ENCODE measurements around the gene ARTN.

ARTN gene

DNA sequence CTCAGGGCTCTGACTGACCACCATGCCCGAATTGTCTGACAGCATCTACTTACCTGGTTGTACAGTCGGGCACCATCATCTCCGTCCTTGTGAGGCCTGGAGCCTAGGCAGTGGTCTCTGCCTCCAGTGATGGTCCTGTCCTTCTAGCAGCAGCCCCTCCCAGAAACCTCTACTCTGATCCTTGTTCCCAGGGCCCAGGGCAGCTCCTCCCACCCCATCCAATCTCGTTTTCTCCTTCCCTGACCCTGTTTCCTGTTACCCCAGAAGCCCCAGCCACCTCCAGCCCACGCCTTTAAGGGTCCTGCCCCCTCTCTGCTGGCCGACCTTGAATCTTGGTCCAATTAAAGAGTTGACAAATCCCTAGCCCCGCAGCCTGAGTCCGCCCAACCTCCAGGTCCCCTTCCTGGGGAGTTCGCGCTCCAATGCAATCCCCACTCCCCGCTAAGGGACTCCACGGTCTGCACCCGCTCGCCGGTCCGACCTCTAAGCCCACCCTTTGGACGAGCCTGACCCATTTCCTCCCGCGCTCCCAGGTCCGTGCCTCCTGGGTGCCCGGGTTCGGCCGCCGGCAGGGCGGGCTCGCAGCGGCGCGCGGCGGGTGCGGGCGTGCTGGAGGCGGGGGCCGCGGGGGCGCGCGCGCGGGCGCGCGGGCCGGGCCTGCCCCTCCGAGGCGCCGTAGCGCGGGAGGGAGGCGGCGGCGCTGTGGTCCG is 45.1 kb downstream of the ARTN start, which contains the start of gene B4GALT2:
B4GALT2 (plus strand) TSS at position 660 of the 710 bp plus-strand sequence. CDS start 1,951 bp downstream, outside the sequence.
- peak within 1 kb of the TSS; percentile 59 for H3K4me3 ChIP-seq (ENCODE audit: low read depth, low read length)
- DNase-seq (ENCODE audit: low read depth, low spot score) = no peak
- TF ChIP-seq, protein P1, sequence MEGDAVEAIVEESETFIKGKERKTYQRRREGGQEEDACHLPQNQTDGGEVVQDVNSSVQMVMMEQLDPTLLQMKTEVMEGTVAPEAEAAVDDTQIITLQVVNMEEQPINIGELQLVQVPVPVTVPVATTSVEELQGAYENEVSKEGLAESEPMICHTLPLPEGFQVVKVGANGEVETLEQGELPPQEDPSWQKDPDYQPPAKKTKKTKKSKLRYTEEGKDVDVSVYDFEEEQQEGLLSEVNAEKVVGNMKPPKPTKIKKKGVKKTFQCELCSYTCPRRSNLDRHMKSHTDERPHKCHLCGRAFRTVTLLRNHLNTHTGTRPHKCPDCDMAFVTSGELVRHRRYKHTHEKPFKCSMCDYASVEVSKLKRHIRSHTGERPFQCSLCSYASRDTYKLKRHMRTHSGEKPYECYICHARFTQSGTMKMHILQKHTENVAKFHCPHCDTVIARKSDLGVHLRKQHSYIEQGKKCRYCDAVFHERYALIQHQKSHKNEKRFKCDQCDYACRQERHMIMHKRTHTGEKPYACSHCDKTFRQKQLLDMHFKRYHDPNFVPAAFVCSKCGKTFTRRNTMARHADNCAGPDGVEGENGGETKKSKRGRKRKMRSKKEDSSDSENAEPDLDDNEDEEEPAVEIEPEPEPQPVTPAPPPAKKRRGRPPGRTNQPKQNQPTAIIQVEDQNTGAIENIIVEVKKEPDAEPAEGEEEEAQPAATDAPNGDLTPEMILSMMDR (IDR thresholded peaks at IDR 0.05; ENCODE audit: low read depth, low read length) = no peak
- in situ Hi-C loops (cut with HindIII; ENCODE audit: low sequenced_read_pairs) = no loop called here

DNA sequence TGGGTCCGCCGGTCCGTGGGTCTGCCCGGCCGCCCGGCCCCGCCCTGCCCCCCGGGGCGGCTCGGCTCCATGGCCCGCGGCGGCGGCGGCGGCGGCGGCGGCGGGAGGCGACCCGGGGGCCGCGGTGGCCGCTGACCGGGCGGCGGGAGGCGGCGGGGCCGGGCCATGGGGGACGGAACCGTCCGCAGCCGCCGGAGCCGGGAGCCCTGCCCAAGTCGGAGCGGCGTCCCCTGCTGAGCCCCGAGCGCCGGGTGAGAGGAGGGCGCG is 45.6 kb downstream of the ARTN start:
- TF ChIP-seq, protein P1 (IDR thresholded peaks at IDR 0.05; ENCODE audit: low read depth, low read length) = no peak
- peak overlapping the region; percentile 59 for H3K4me3 ChIP-seq (ENCODE audit: low read depth, low read length)
- no peak for DNase-seq (ENCODE audit: low read depth, low spot score)
- in situ Hi-C loops (cut with HindIII; ENCODE audit: low sequenced_read_pairs) = no loop called here

DNA sequence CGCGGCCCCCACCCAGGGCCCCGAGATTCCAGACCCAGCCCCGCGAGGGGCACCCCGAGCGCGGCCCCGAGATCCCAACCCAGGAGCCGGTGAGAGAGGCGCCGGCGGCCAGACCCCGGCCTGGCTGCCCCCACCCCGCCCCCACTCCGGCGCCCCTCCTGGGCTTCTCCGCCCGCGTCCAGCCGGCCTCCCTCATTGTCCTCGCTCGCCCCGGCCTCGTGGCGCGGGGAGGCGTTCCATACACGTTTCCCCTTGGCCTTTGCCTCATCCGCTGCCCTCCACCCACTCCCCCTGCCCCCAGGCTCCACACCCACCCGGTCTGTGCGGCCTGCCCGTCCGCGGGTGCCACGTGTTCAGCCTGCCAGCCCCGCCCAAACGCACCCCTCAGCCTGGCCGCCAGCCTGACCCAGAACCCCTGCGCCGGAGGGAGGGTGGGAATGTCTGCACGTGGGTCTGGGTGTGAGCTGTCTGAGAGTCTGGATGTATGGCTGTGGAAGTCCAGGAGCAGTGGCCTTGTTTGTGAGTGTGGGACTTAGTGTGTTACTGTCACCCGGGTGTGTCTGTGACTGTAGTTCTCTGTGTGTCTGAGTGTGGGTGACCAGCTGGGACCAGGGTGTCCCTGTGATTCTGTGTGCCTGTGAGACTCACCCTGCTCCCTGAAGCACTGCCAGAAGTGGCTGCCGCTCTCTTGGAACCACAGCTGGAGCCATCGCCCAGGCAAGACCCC is 46.1 kb downstream of the ARTN start:
- in situ Hi-C loops (cut with HindIII; ENCODE audit: low sequenced_read_pairs) = no loop called here
- DNase-seq (ENCODE audit: low read depth, low spot score) = peak; percentile 40
- TF ChIP-seq, protein P1 (IDR thresholded peaks at IDR 0.05; ENCODE audit: low read depth, low read length) = no peak

DNA sequence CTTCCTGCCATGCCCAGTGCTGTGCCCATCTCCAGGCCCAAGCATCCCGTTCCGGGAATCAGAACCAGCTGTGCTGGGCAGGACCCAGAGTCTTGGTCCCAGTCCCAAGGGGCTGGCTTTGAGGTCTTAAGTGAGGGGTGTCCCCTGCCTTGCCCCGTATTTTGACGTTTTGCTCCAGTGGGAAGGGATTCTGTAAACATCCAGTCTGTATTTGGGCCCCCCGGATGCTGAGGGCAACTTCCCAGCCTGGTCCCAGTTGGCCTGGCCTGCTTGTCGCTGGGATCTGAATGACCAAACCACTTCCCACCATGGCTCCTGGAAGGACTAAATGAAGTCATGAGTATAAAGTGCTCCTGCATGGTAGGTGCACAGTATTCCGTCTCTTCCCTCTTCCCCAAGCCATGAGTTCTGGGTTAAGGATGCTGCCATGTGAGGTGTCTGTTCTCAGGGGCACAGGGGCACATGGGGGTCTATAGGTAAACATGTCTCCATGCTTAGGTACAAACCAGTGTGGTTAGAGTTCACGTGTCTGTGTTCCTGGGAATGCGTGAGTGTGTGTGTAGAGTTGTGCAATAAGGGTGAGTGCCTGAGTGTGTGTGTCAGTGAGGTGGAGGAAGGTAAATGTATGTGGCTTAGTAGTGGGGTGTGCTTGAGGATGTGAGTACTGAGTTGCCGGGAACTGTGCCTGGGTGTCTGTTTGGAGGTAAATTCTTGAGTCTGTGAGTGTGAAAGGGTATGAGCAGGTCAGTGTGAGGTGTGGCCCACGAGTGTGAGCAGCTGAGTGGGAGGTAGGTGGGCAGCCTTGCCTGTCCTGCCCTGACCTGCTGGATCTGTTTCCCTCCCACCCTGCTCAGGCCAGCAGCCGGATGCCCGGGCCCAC is 46.9 kb downstream of the ARTN start:
- DNase-seq (ENCODE audit: low read depth, low spot score) = no peak
- in situ Hi-C loops (cut with HindIII; ENCODE audit: low sequenced_read_pairs) = no loop called here
- H3K4me3 ChIP-seq (ENCODE audit: low read depth, low read length) = peak overlapping the region; percentile 59
- TF ChIP-seq, protein P1 (IDR thresholded peaks at IDR 0.05; ENCODE audit: low read depth, low read length) = no peak

More for the DNA sequence above, 46.1 kb downstream of the ARTN start:
- H3K4me3 ChIP-seq (ENCODE audit: low read depth, low read length) = peak overlapping the region; percentile 59

DNA sequence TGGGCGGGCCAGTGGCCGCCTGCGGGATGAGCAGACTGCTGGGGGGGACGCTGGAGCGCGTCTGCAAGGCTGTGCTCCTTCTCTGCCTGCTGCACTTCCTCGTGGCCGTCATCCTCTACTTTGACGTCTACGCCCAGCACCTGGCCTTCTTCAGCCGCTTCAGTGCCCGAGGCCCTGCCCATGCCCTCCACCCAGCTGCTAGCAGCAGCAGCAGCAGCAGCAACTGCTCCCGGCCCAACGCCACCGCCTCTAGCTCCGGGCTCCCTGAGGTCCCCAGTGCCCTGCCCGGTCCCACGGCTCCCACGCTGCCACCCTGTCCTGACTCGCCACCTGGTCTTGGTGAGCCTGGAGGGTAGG is 47.5 kb downstream of the ARTN start:
- no peak for DNase-seq (ENCODE audit: low read depth, low spot score)
- in situ Hi-C loops (cut with HindIII; ENCODE audit: low sequenced_read_pairs) = no loop called here
- TF ChIP-seq, protein P1 (IDR thresholded peaks at IDR 0.05; ENCODE audit: low read depth, low read length) = no peak
- no peak overlapping the region for H3K4me3 ChIP-seq (ENCODE audit: low read depth, low read length)

DNA sequence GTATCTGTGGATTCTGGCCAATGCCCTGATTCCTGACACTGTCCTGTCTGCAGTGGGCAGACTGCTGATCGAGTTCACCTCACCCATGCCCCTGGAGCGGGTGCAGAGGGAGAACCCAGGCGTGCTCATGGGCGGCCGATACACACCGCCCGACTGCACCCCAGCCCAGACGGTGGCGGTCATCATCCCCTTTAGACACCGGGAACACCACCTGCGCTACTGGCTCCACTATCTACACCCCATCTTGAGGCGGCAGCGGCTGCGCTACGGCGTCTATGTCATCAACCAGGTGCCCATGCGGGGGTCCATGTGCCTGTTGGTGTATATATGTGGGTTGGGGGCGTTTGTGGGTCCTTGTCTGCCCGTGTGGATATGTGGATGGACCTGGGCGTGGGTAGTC is 48.0 kb downstream of the ARTN start:
- H3K4me3 ChIP-seq (ENCODE audit: low read depth, low read length) = no peak overlapping the region
- no peak for DNase-seq (ENCODE audit: low read depth, low spot score)
- TF ChIP-seq, protein P1 (IDR thresholded peaks at IDR 0.05; ENCODE audit: low read depth, low read length) = no peak
- in situ Hi-C loops (cut with HindIII; ENCODE audit: low sequenced_read_pairs) = no loop called here

Measured in astrocyte of the spinal cord (primary cell).